Measurements from ENCODE around the gene AKR1D1.

DNA sequence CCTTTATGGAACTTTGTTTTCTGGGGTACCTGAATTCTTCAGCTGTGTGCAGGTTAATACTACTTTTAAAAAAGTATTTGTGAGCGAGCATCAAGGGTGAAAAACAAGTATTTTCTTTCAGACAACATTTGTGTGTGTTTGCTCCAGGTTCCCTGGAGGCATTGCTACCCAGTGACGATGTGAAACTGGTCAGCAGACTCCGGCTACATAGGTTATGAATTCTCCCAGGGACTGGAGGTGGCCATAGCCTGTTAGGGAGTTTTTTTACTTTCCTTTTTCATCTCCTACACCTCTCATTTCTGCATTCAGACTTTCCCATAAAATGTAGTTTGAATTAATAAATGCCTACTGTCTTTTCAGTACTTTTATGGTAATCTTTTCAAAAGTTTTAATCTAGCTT lies 7.6 kb downstream of the AKR1D1 start:
- TF ChIP-seq, protein P1, sequence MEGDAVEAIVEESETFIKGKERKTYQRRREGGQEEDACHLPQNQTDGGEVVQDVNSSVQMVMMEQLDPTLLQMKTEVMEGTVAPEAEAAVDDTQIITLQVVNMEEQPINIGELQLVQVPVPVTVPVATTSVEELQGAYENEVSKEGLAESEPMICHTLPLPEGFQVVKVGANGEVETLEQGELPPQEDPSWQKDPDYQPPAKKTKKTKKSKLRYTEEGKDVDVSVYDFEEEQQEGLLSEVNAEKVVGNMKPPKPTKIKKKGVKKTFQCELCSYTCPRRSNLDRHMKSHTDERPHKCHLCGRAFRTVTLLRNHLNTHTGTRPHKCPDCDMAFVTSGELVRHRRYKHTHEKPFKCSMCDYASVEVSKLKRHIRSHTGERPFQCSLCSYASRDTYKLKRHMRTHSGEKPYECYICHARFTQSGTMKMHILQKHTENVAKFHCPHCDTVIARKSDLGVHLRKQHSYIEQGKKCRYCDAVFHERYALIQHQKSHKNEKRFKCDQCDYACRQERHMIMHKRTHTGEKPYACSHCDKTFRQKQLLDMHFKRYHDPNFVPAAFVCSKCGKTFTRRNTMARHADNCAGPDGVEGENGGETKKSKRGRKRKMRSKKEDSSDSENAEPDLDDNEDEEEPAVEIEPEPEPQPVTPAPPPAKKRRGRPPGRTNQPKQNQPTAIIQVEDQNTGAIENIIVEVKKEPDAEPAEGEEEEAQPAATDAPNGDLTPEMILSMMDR (IDR thresholded peaks at IDR 0.05 in 2 of 3, conservative IDR thresholded peaks at IDR 0.05 in 1 of 3; ENCODE audit: borderline replicate concordance in 1 of 3, insufficient read depth in 1 of 3, low read depth in 2 of 3, low read length in 2 of 3), result no peak
- TF ChIP-seq, protein P2, sequence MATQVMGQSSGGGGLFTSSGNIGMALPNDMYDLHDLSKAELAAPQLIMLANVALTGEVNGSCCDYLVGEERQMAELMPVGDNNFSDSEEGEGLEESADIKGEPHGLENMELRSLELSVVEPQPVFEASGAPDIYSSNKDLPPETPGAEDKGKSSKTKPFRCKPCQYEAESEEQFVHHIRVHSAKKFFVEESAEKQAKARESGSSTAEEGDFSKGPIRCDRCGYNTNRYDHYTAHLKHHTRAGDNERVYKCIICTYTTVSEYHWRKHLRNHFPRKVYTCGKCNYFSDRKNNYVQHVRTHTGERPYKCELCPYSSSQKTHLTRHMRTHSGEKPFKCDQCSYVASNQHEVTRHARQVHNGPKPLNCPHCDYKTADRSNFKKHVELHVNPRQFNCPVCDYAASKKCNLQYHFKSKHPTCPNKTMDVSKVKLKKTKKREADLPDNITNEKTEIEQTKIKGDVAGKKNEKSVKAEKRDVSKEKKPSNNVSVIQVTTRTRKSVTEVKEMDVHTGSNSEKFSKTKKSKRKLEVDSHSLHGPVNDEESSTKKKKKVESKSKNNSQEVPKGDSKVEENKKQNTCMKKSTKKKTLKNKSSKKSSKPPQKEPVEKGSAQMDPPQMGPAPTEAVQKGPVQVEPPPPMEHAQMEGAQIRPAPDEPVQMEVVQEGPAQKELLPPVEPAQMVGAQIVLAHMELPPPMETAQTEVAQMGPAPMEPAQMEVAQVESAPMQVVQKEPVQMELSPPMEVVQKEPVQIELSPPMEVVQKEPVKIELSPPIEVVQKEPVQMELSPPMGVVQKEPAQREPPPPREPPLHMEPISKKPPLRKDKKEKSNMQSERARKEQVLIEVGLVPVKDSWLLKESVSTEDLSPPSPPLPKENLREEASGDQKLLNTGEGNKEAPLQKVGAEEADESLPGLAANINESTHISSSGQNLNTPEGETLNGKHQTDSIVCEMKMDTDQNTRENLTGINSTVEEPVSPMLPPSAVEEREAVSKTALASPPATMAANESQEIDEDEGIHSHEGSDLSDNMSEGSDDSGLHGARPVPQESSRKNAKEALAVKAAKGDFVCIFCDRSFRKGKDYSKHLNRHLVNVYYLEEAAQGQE (IDR thresholded peaks at IDR 0.05; ENCODE audit: low read depth), result no peak
- TF ChIP-seq EZH2 (IDR thresholded peaks at IDR 0.05) (no peak), POLR2A (IDR thresholded peaks at IDR 0.05; ENCODE audit: borderline replicate concordance, extremely low read depth, insufficient read depth, insufficient read length) (no peak), POLR2AphosphoS5 (IDR thresholded peaks at IDR 0.05; ENCODE audit: low read depth, low read length) (no peak), SP1 (IDR thresholded peaks at IDR 0.05; ENCODE audit: low read depth) (no peak)
